ENCODE measurements around the gene NCKIPSD.

The NCKIPSD gene

DNA sequence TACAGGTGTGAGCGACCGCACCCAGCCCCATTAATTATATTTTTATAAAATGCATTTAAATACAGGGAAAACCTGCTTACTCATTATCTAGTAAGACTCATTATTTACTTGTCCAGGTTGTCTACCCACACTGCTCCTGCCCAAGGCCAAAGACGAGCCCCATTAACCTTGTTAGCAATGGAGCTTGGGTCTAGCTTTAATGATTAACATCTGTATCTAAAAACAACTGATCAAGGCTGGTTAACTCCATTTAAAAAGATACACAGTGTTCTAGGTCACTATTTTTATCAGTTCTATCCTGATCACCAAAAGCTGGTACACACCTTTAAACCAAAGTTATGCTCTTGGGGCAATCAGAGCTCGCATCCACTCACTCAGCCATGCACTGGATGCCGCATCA, 10.4 kb upstream of the NCKIPSD start:
- DNase-seq, result no peak

GRCh38 chr3:48695393-48695753, 9.7 kb upstream of the NCKIPSD start:
- no peak for DNase-seq

DNA sequence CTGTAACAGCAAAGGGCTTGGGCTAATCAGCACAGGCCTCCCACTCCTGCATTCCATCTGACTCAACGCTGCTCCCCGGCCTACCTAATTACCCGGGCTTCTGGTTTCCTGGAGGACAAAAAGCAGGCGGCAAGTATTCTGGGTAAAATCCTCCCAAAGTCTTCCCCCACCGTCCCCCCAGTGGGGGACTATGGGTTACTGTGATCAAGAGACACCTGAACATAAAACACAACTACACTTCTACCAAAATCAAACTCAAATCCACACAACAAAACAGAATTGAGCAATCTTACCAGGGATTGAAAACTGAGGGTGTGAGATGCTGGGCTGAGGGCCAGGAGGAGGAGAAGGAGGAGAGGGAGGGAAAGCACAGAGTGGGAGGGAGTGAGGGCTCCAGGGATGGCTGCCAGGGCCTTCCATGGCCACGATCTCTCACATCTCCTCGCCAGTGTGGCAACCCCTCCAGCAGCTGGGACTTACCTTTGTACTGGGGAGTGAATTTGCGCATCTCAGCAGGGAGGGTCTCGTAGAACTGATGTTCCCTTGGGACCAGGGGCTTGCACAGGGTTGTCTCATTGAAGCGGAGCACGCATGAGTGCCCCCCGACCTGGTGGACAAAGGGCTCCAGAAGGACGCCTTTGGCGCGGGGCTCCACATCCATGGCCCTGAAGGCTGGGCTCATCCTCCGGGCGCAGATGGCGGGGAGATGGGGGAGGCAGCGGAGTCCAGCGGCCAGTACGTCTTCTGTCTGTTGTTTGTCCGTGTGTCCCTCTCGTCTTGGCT, 9.1 kb upstream of the NCKIPSD start:
- DNase-seq, result no peak

DNA sequence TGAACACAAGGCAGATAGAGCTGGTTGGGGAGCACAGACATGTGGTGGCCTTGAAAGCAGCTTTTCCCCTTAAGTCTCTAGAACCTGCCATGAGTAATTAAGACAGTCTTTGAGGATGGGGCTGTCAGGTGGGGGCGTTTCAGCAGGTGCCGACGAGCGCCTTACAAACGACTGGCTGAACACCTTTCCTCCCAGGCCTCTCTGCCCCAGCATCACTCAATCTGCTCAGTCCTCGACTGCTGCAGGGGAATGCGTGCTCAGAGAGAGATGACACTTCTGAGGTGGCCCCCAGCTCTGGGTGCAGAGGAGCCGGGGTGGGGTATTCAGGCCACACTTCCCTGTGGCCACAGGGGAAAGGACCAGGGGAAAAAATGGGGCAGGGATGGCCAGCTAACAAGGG, 8.1 kb upstream of the NCKIPSD start:
- no peak for DNase-seq

- DNase-seq, result no peak
Measured at GRCh38 chr3:48692551-48692950, 6.8 kb upstream of the NCKIPSD start.

DNA sequence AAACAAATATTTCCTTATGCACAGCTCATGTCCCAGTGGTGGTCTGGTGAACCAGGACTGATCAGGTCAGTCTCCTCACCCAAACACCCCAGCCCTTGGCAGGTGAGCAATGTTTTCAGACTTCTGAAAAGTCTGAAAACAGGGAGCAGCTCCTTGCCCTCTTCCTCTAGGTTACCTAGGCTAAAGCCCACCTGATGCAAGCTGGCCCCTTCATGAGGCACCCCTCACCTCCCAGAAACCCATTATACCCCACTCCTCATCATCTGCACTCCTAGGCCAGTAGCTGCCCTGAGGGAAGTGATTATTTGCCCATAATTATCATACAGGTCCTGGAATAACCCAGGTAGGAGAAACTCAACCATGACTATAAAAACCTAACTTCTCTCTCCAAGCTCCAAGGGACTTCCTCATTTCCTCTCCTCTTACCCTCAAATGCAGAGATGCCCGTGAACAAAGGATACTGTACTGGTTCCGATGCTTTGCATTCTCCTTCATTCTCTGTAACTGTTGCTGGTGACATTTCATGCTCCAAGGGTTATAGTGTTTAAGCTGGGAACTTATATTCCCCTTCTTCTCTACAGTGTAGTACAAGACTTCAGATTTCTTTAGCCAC, 5.2 kb upstream of the NCKIPSD start:
- DNase-seq, result no peak

DNA sequence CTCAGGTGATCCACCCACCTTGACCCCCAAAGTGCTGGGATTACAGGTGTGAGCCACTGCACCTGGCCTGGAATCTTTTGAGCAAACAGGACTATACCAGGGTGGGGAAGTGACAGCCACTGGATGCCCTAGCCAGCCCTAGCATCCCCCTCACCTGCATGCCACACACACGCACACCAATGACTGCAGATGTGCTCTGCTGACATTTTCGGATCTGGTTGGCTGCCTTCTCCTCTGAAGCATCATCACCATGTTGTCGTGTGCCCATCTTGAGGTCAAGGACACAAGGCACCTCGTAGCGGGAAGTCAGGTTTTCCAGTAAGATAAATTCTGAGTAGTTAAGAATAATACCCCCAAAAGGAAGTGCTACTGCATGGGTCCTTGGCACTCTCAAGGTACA, 3.7 kb upstream of the NCKIPSD start:
- no peak for DNase-seq

DNA sequence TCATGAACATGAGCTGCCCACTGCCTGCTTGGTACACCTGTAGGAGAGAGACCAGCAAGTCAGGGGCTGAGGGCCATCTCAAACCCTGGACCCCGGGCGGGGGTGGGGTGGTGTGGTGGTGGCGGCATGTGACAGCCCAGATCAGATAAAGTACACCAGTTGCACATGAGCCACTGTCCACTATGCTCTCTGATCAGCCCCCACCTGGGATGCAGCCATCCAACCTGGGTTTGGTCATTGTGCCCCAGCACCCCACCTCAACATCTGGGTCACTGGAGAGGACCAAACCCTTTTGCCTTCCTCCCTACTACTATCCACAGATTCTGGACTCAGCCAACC, 3.0 kb upstream of the NCKIPSD start:
- DNase-seq, result no peak

DNA sequence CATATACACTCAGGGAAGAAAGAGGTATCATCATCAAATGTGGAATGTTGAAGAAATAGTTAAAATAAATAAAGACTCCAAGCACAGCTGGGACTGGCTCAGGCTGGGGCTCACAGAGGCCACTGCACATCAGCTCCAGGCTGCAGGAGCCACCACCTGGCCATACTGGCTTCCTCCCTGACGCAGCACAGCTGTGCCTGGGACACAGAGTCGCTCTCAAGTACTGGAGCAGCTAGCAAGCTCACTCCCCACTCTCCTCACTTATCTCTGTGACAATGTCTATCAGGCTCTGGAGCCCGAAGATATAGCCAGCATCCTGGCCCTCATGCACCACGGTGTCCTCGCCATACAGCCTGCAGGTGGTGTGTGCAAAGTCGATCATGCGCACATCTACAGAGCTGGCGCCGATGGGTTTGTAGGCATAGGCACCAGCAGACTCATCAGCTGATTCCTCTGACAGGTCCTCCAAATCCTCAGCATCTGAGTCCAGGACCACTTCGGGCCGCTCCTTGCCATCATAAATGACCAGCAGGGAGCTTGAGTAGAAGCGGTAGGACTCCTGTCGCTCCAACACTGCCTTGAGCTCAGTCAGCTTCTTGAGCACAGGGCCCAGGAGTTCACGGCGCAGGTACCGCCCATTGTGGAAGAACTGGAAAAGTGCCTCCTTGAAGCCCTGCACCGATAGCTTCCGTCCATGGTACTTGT, 2.5 kb upstream of the NCKIPSD start:
- no peak for DNase-seq

DNA sequence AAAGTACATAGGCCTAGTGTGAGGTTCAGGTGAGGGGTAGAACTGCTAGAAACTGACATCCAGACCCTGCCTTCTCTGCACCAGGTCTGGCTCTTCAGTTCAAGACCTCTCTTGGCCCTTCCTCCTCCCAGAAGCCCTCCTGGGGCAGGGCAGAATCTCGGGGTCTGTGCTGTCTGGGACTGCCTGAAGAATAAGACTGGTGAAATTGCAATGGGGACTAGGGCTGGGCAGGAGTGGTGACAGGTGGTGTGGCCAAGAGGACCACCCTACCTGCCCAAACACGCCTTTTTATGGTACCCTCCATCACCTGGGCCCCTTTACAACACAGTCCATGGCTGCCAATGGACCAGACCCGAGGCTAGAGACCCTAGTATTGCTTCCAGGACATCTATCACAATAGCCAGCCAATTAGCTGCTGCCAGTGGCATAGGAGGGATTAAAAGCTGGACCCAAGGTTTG, 1.5 kb upstream of the NCKIPSD start:
- DNase-seq, result no peak

DNA sequence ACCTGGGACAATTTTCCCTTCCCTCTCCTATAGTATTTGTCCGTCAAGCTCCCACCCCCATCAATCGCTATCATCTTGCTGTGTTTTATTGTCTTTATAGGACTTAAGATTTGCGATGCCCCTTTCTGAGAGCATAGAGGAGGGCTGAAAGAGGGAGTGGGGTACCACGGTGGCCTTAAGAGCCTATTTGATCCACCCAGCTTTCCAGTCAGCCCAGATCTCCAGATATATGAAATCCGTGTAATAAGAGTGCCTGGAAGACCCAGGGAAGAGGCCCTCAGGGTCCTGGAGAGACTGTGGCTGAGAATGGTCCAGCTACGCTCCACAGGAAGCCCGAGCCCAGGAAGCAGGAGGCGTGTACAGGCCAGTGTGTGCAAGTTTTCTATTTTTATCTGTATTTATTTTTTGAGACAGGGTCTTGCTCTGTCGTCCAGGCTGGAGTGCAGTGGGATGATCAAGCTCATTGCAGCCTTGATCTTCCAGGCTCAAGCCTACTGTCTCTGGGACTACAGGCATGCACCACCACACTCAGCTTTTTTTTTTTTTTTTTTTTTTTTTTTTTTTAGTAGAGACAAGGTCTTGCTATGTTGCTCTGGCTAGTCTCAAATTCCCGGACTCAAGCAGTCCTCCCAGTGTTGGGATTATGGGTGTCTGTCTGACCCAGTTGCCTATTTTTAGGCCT, 964 bp upstream of the NCKIPSD start:
- DNase-seq, result no peak

DNA sequence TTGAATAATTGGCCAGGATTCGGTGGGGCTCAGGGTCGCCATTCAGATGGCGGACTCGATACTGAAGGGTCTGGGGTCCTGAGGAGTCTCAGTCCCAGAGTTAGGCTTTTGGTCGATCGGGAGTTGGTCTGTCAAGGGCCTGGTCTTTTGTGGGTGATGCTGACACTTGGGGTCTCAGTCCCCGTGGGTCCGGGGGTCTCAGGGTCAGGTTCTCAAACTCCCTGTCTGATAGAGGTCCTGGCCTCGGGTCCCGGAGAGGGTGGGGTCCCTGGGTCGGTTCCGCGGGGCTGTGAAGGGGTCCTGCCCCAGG, 467 bp downstream of the NCKIPSD start:
- DNase-seq, result no peak

- no peak for DNase-seq
Measured at GRCh38 chr3:48684480-48685143, 1.1 kb downstream of the NCKIPSD start.

DNA sequence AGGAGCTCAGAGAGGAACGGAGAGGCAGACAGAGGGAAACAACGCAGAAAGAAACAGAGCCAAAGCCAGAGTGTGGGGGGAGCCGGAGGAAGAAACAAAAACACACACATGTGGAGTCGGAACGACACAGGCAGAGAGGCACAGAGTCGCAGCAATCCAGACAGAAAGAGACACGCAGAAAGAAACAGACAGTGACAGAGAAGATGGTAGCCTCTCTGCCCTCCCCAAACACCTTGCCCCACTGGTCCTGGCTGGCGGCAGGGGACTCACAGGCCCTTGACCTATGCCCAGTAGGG, 1.7 kb downstream of the NCKIPSD start:
- DNase-seq, result no peak

DNA sequence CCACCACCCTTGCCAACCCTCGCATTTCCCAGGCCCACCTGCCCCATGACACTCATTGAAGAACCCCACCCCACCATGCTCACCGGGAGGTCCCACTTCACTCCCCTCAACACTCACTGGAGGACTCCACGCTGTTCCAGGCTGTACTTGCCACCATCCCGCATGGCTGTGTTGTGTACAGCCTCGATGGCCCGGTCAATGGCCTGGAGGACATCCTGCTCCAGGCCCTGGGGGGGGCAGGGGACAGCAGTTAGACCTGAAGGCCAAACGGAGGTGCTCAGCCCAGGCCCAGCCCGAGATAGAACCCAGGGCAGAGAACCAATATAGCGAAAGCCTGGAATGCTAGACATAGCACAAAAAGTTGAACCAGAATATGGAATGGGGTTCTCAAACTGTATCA, 2.9 kb downstream of the NCKIPSD start:
- no peak for DNase-seq

GRCh38 chr3:48681974-48682610, 3.6 kb downstream of the NCKIPSD start:
- no peak for DNase-seq

GRCh38 chr3:48681541-48681880, 4.2 kb downstream of the NCKIPSD start:
- no peak for DNase-seq

DNA sequence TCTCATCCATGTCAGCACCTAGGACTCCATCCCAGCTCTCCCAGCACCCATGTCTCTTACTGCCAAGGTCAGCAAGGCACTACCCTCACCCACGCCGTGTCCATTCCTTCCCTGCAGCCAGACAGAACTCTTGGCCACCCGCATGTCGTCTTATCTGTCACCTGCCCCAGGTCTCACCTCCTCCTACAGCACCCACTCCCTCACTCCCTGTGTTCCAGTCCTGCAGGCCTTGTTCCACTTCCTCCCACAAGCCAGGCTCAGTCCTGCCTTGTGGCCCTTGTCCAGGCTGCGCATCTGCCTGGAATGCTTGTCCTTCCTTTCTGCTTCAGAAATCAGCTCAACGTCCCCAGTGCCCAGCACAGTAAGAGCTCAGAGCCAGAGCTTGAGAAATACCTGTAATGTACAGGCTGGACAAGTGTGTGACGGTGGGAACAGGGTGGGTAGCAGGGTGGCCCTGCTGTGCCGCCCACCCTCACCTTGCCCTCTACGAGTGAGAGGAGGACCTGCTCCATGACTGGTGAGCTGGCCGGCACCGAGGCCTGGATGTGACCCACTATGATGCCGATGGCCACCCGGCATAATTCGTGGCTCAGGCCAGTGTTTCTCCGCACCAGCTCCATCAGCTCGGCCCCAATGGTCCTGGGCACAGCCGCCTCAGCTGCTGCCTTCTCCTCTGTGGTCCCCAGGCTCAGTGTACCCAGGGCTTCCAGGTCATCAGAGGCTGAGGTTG, 4.7 kb downstream of the NCKIPSD start:
- DNase-seq, result no peak

DNA sequence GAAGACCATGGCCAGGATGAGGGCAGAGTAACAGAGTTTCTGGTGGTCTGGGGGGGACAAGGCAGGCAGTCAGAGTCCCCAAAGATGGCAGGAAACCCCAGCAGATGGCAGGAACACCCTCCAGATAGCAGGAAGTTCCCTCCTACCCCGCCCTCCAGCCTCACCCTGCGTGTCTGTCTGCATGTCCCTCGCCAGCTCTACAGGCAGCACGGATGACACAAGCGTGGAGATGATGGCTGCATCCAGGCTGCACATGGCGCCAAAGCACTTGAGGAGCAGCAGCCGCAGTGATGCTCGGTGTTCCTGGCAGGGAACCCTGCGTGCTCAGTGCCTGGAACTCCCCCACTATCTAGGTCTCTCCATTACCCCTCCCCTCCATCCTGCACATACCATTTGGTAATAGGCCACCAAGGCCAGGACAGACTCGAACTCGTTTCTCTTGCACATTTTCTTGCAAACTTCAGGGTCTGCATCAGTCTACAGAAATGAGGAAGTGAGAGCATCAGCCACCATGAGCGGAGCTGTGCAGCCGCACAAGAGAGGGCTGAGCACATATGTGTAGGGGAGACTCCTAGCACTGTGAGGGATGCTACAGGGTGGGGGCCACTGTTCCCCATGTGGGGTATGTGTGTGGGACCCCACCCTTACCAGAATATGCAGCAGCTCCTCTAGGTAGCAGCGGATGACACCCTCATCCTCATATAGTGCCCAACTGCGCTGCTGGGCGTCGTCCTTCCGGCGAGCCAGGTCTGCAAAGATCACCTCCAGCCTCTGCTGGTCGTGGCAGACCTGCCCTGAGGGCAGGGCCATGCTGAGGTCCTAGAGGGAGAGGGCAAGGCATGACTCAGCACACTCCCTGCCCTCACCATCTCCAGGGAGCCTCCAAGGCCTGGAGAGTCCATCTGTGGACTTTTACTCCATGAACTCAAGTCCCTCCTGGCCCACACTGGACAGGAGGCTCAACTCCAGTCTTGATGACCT, 6.0 kb downstream of the NCKIPSD start:
- DNase-seq, result no peak

- no peak for DNase-seq
Measured at GRCh38 chr3:48678566-48679380, 6.9 kb downstream of the NCKIPSD start.

All from NCI-H2081 treated with DMSO at 0.1 percent for 48 hours (cell line).